Stimulated activated naive CD8-positive, alpha-beta T cell treated with anti-CD3 and anti-CD28 coated beads, Interleukin-15, Interleukin-2, amounts not matched to agents 100 U/mL and 50 U/mL, for 24 hours (primary cell): ENCODE results near the gene PELI2.
A peak's percentile ranks its signal among the peaks of the same experiment; 100 is the strongest.

Source experiments
- ATAC-seq: fragments of 150-1000 bp; cut with Tn5 transposase; one replicate; pipeline ENCODE4 v1.10.0; 2021
- DNase-seq: peaks from one replicate; pipeline ENCODE4 v3.0.0; 2021

PELI2 gene

DNA sequence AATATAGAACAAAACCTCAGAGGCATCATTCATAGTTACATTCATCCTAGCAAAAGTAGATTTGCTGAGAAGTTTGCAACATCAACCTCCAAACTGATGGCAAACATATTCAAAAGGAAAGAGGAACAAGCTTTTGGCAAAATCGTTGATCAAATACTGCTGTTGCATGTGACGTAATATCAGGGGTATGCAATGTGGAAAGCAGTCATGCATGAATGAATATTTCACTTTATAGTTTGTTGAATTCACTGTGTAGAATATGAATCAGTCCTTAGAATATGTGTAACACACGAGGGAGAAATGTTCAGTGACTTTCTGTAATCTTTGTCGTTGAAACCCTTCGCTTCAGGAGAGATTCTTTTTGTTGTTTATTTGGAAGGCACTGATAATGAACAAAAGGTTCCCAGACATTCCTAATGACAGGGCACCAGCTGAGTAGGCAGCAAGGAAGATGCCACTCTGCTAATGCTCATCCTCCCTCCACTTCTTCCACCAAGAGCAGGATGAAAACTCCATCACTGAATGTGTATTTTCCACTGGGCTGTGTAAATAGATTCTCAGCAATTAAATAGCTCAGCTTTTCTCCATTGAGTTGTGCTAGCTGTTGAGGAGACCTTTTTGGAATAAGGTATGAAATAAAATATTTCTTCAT lies 126.1 kb downstream of the PELI2 start:
- DNase-seq, result no peak
- no peak for ATAC-seq

GRCh38 chr14:56247495-56248200 lies 129.4 kb downstream of the PELI2 start:
- ATAC-seq, result no peak
- no peak for DNase-seq

- no peak for DNase-seq
- ATAC-seq, result no peak
Observed at GRCh38 chr14:56248442-56248841, 130.2 kb downstream of the PELI2 start.

DNA sequence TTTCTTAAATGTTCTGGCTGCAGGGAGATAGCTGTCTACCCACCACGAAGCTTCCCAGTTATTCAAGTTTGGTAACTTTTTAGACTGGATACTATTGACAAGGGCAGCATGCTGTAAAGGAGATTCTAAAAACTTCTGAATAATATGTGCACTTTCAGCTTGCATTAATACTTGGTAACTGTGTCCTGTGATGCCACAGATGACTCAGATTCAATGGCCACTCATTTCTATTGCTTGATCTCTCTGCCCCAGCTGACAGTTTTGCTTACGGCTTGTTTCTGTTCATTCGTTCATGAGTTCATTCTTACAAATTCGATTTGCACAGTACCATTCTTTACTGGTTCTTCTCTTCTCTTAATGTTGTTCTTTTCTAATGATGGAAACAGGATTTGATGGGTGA lies 142.8 kb downstream of the PELI2 start:
- no peak for ATAC-seq

DNA sequence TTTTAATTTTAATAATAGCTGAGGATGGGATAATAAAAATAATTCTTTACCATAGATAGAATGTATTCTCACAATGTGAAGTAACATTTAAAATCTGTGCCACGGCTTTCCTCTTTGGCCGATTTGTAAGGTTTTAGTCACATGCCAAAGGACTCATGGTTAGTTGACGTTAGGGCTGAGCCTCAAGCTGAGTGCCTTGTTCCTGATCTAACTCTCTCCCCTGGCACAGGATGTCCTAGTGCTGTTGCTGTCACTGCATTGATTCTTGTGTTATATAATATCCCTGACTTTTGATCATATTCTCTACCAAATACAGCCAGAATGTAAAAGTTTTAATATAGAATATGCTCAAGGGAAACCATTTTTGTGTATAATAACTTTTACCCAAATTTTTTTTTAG lies 144.3 kb downstream of the PELI2 start:
- ATAC-seq, result no peak
- DNase-seq, result no peak

More for the DNA sequence above, 142.8 kb downstream of the PELI2 start:
- no peak for DNase-seq

DNA sequence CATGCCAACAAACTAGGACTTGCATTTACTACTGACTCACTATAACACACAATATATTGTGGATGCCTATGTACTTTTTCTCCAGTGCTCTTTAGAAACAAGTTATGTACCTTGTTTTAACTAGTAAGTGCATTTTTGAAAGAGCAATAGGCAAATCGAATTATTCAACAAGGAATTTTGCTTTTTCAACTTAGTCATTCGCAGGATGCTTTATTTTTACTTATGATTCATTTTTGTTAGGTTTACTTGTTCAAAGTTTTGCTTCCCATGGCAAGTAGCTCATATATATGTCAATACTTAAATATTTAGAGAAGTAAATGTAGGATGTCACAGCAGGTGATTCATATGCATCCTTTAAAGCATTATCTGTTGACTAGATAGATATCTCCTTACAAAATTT lies 149.8 kb downstream of the PELI2 start:
- DNase-seq, result no peak
- no peak for ATAC-seq

- no peak for DNase-seq
- ATAC-seq, result no peak
Observed at GRCh38 chr14:56268673-56269072, 150.5 kb downstream of the PELI2 start.

DNA sequence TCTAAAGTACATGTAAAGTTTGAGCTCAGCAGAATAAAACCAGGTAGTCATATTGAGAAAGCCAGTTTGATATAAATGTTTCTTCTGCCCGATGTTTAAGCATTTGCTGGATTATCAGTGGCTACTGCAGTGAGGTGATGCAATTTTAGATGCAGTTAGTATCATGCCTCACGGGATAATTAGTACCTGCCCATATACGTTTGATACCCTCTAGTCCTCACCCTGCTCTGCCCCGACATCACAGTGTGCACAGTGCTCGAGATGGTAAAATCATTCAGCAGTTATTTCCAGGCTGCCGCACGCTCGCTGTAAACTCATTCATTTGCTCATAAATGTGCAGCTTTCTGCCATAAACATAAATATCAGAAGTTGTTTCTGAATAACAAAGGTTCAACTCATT lies 152.7 kb downstream of the PELI2 start:
- ATAC-seq, result no peak
- no peak for DNase-seq

DNA sequence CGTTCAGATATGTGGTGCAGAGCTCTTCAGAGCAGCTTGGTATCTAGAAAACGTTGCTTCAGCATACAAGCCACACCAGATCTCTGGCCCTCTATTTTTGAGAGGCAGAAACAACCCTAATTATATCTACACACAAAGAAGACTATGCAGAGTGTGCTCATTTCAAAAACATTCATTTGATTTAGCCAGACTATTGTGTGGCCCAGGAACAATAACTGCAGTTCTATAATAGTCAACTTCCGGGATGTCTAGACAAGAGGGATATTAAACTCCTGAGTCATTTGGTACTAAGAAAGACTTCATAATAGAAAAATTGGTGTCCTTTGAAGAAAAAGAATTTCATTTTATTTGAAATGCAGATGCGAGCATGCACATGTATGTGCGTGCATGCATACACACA lies 153.8 kb downstream of the PELI2 start:
- ATAC-seq (no peak), DNase-seq (no peak)

- no peak for DNase-seq
- ATAC-seq, result no peak
Observed at GRCh38 chr14:56273155-56273554, 154.9 kb downstream of the PELI2 start.

- ATAC-seq, result no peak
- no peak for DNase-seq
Observed at GRCh38 chr14:56273951-56274350, 155.7 kb downstream of the PELI2 start.

DNA sequence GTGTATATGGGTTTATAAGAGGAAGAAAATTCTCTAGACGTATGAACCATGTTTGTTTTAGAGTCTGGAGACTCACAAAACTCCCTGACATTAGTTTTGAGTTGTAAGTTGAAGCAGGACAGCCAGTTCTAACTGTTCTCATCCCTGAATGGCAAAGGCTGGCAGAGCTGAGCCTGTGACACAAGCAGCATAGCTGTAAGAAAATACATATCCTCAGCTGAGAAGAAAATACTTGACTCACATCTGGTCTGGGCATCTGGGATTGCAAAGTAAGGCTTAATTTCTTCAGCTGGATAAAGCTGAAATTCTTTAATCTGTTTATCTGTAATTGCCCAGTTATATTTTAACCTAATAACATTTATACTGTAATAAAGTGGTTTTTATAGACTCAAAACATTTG lies 156.3 kb downstream of the PELI2 start:
- DNase-seq (no peak), ATAC-seq (no peak)

GRCh38 chr14:56276108-56276507 lies 157.9 kb downstream of the PELI2 start:
- ATAC-seq (no peak), DNase-seq (no peak)

- no peak for ATAC-seq
Observed at GRCh38 chr14:56278383-56278782, 160.2 kb downstream of the PELI2 start.

DNA sequence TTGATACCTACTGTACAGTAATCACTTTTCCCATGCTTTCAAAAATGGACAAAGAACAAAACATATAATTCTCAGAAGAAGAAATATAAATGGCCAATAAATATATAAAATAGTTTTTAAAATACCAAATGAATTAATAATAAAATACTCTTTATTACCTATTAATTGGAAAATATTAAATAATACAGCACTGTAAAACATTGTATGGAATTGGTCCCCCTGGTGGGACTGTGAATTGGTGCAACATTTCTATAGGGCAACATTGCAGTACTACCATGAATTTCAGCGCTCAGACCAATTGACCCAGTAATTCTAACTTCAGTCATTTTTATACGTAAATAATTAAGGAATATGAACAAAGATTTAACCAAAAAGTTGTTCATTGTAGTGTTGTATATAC lies 162.6 kb downstream of the PELI2 start:
- DNase-seq, result no peak

More at GRCh38 chr14:56278383-56278782, 160.2 kb downstream of the PELI2 start:
- DNase-seq, result no peak

DNA sequence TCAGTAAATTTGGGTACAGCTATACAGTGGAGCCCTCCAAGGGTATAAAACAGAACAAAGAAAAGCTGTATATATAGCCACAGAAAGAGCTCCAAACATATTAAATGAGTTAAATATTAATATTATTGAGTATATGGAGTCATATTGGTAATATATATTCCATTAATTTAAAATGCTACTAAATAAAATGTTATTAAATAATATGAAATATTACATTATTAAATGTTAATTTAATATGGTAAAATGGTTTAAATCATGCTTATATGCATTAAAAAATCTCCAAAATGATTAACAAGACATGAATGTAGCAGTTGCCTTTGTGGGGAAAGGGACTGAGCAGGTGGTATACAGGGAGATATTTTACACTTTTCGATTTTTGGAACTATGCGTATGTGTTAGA lies 164.0 kb downstream of the PELI2 start:
- ATAC-seq (no peak), DNase-seq (no peak)

More for the DNA sequence above, 162.6 kb downstream of the PELI2 start:
- no peak for ATAC-seq

- DNase-seq, result no peak
- ATAC-seq, result no peak
Observed at GRCh38 chr14:56284641-56285040, 166.4 kb downstream of the PELI2 start.

- ATAC-seq, result no peak
- DNase-seq, result no peak
Observed at GRCh38 chr14:56289155-56289554, 170.9 kb downstream of the PELI2 start.

- ATAC-seq (no peak), DNase-seq (no peak)
Observed at GRCh38 chr14:56290195-56290594, 172.0 kb downstream of the PELI2 start.

- no peak for DNase-seq
- ATAC-seq, result no peak
Observed at GRCh38 chr14:56292970-56293369, 174.8 kb downstream of the PELI2 start.

DNA sequence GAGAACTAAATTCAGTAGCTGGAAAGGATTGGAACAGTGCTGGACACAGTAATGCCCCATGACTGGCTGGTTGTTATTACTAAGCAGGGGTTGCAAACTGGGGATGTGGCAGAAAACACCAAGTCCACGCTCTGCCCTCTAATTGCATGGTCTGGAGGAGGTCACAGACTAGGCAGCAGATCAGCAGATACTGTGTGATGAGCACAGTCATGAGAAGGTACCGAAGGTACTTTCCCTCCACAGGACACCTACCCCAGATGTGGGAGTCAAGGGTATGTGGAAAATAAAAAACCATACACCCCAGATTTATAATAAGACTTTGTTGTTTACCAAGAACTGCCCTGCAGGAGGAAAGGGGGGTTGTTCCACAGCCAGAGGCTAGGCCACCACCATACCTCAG lies 175.3 kb downstream of the PELI2 start:
- DNase-seq, result no peak
- ATAC-seq, result peak; percentile 51

GRCh38 chr14:56294128-56294527 lies 175.9 kb downstream of the PELI2 start:
- ATAC-seq (no peak), DNase-seq (no peak)

DNA sequence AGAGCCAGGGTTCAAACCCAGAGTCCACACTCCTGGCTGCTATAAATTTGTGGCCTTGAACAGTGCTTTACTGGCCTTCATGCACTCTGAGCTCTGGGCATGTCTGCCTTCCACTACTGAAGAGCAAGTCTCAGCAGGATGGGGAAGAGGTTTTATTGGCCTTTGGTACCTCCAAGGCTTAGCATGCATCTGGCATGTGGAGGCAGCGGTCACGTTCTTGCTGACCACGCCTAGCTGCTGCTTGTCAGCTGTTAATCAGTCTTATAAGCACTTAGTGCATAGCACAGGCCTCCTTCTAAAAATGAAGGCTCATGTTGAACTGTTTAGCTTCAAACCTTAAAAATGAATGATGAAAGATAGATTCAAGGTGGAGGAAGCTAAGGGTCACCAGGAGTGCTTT lies 177.5 kb downstream of the PELI2 start:
- DNase-seq (no peak), ATAC-seq (no peak)

DNA sequence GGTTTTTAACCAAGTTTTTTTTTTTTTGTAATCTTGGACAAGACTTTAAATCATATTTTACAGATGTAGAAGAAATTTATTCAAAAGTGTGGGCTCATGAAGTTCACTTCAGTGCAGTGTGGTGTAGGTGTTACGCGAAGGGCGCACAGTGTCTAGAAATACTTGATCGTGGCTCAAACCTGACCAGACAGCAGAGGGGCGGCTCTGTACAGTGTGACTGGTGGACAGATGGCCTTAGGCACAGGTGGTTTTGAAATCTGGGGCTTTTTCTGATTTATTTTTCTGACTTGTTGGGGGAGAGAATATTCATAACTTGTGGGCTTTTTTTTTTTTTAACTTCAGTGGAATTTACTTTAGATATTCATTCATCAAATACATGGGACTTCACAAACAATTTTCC lies 179.2 kb downstream of the PELI2 start:
- DNase-seq, result no peak
- no peak for ATAC-seq
